ENCODE data around the gene MTMR4.

Gene MTMR4

GRCh38 chr17:58468944-58469343 lies 45.5 kb downstream of the MTMR4 start:
- Histone ChIP-seq H3K27ac (no peak overlapping the region), H3K27me3 (ENCODE audit: insufficient read depth, low read depth) (no peaks in the 10 kb centered on the region), H3K36me3 (ENCODE audit: insufficient read depth) (no peaks in the 10 kb centered on the region), H3K4me2 (no peak overlapping the region), H3K4me3 (IDR thresholded peaks at IDR 0.05; ENCODE audit: insufficient read depth, low read depth, low read length) (no peak overlapping the region), H4K20me1 (ENCODE audit: insufficient read depth) (no peaks in the 10 kb centered on the region), H3K9ac (no peak overlapping the region), H2AFZ (ENCODE audit: low read depth) (no peak overlapping the region), H3K4me1 (ENCODE audit: low read depth, poor library complexity, severe bottlenecking) (no peaks in the 10 kb centered on the region), H3K79me2 (ENCODE audit: insufficient read depth, low read depth) (no peaks in the 10 kb centered on the region)
- TF ChIP-seq CTCF (conservative IDR thresholded peaks at IDR 0.05; ENCODE audit: low read depth, low read length), result no peak

GRCh38 chr17:58455491-58455890 lies 58.9 kb downstream of the MTMR4 start:
- Histone ChIP-seq H2AFZ (ENCODE audit: low read depth) (no peak overlapping the region), H3K27me3 (ENCODE audit: insufficient read depth, low read depth) (no peaks in the 10 kb centered on the region), H3K4me3 (IDR thresholded peaks at IDR 0.05; ENCODE audit: insufficient read depth, low read depth, low read length) (no peak overlapping the region)

GRCh38 chr17:58452738-58453137 lies 61.7 kb downstream of the MTMR4 start:
- Histone ChIP-seq H3K79me2 (ENCODE audit: insufficient read depth, low read depth) (no peaks in the 10 kb centered on the region), H3K9ac (no peak overlapping the region), H3K27me3 (ENCODE audit: insufficient read depth, low read depth) (no peaks in the 10 kb centered on the region), H3K4me1 (ENCODE audit: low read depth, poor library complexity, severe bottlenecking) (no peaks in the 10 kb centered on the region), H3K4me3 (IDR thresholded peaks at IDR 0.05; ENCODE audit: insufficient read depth, low read depth, low read length) (no peak overlapping the region), H3K4me2 (no peak overlapping the region), H3K36me3 (ENCODE audit: insufficient read depth) (no peaks in the 10 kb centered on the region), H3K27ac (no peak overlapping the region), H2AFZ (ENCODE audit: low read depth) (no peak overlapping the region), H4K20me1 (ENCODE audit: insufficient read depth) (no peaks in the 10 kb centered on the region)
- TF ChIP-seq CTCF (conservative IDR thresholded peaks at IDR 0.05; ENCODE audit: low read depth, low read length), result no peak

More at GRCh38 chr17:58455491-58455890, 58.9 kb downstream of the MTMR4 start:
- no peak for TF ChIP-seq CTCF (conservative IDR thresholded peaks at IDR 0.05; ENCODE audit: low read depth, low read length)
- H3K4me1 ChIP-seq (ENCODE audit: low read depth, poor library complexity, severe bottlenecking), result no peaks in the 10 kb centered on the region
- H3K4me2 ChIP-seq, result no peak overlapping the region
- H3K36me3 ChIP-seq (ENCODE audit: insufficient read depth), result no peaks in the 10 kb centered on the region
- H4K20me1 ChIP-seq (ENCODE audit: insufficient read depth), result no peaks in the 10 kb centered on the region
- no peaks in the 10 kb centered on the region for H3K79me2 ChIP-seq (ENCODE audit: insufficient read depth, low read depth)
- H3K9ac ChIP-seq, result no peak overlapping the region
- no peak overlapping the region for H3K27ac ChIP-seq

GRCh38 chr17:58447039-58447975 lies 67.1 kb downstream of the MTMR4 start:
- Histone ChIP-seq H2AFZ (ENCODE audit: low read depth) (no peak overlapping the region), H3K9ac (no peak overlapping the region), H3K79me2 (ENCODE audit: insufficient read depth, low read depth) (no peaks in the 10 kb centered on the region), H3K4me2 (no peak overlapping the region), H3K27me3 (ENCODE audit: insufficient read depth, low read depth) (no peaks in the 10 kb centered on the region), H3K4me3 (IDR thresholded peaks at IDR 0.05; ENCODE audit: insufficient read depth, low read depth, low read length) (no peak overlapping the region), H3K27ac (no peak overlapping the region), H3K36me3 (ENCODE audit: insufficient read depth) (no peaks in the 10 kb centered on the region), H4K20me1 (ENCODE audit: insufficient read depth) (no peaks in the 10 kb centered on the region), H3K4me1 (ENCODE audit: low read depth, poor library complexity, severe bottlenecking) (no peaks in the 10 kb centered on the region)
- TF ChIP-seq CTCF (conservative IDR thresholded peaks at IDR 0.05; ENCODE audit: low read depth, low read length), result peak; percentile 92

Measured in KMS-11 (cell line).